Loucy (cell line): ENCODE results near the gene TMEM272.

Source experiments
- EZH2phosphoT487 ChIP-seq: fragments of 200-600 bp; IDR thresholded peaks from 2 replicates; pipeline ENCODE4 v1.6.1; 2018; ENCODE audit warnings: antibody characterized with exemption, mild to moderate bottlenecking, moderate library complexity, borderline replicate concordance
- TF ChIP-seq, protein P1 (sequence below): fragments of 200-600 bp; sonication (generic); conservative IDR thresholded peaks from 2 replicates; pipeline ENCODE4 v1.5.1; 2014; ENCODE audit warnings: mild to moderate bottlenecking, antibody characterized with exemption, low read length

- TF ChIP-seq, protein P1, sequence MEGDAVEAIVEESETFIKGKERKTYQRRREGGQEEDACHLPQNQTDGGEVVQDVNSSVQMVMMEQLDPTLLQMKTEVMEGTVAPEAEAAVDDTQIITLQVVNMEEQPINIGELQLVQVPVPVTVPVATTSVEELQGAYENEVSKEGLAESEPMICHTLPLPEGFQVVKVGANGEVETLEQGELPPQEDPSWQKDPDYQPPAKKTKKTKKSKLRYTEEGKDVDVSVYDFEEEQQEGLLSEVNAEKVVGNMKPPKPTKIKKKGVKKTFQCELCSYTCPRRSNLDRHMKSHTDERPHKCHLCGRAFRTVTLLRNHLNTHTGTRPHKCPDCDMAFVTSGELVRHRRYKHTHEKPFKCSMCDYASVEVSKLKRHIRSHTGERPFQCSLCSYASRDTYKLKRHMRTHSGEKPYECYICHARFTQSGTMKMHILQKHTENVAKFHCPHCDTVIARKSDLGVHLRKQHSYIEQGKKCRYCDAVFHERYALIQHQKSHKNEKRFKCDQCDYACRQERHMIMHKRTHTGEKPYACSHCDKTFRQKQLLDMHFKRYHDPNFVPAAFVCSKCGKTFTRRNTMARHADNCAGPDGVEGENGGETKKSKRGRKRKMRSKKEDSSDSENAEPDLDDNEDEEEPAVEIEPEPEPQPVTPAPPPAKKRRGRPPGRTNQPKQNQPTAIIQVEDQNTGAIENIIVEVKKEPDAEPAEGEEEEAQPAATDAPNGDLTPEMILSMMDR = no peak
- no peak for TF ChIP-seq EZH2phosphoT487
These were observed 47.7 kb upstream of the TMEM272 start for GRCh38 chr13:51892657-51893056.
